H9 (cell line): ENCODE results near the gene SERPIND1. TPM values are rescaled to one million over a fixed set of nuclear protein-coding genes. Genes with fewer than 3 reads are reported as not detected.

ENCODE experiments used
- DNase-seq: peaks from one replicate; pipeline ENCODE4 v3.0.0-alpha.2; 2017
- H2AFZ ChIP-seq: one replicate; pipeline ENCODE4 v1.6.1; 2013; ENCODE audit warnings: mild to moderate bottlenecking, low read length, control low read depth, moderate library complexity
- H2AK5ac ChIP-seq: 2 replicates; pipeline ENCODE4 v1.6.1; 2013; ENCODE audit warnings: low read length, control low read depth, mixed read lengths; ENCODE audit not compliant: insufficient read length
- H2BK120ac ChIP-seq: one replicate; pipeline ENCODE4 v1.6.1; 2013; ENCODE audit warnings: low read depth, mild to moderate bottlenecking, low read length, control low read depth, inconsistent platforms; ENCODE audit not compliant: poor library complexity, severe bottlenecking
- H2BK12ac ChIP-seq: 2 replicates; pipeline ENCODE4 v1.6.1; 2013; ENCODE audit warnings: low read length, control low read depth, mixed read lengths, low read depth; ENCODE audit not compliant: insufficient read length
- H2BK15ac ChIP-seq: 2 replicates; pipeline ENCODE4 v1.6.1; 2013; ENCODE audit warnings: low read depth, low read length, control low read depth
- H2BK20ac ChIP-seq: one replicate; pipeline ENCODE4 v1.6.1; 2013; ENCODE audit warnings: low read depth, mild to moderate bottlenecking, low read length, control low read depth, inconsistent platforms; ENCODE audit not compliant: poor library complexity, severe bottlenecking
- H2BK5ac ChIP-seq: 2 replicates; pipeline ENCODE4 v1.6.1; 2013; ENCODE audit warnings: low read length, control low read depth, mixed read lengths; ENCODE audit not compliant: insufficient read length
- H3K14ac ChIP-seq: 2 replicates; pipeline ENCODE4 v1.6.1; 2013; ENCODE audit warnings: low read length, control low read depth; ENCODE audit not compliant: insufficient read depth
- H3K18ac ChIP-seq: 2 replicates; pipeline ENCODE4 v1.6.1; 2013; ENCODE audit warnings: low read depth, mild to moderate bottlenecking, mixed read lengths, low read length, control low read depth; ENCODE audit not compliant: insufficient read length
- H3K23ac ChIP-seq: 2 replicates; pipeline ENCODE4 v1.6.1; 2013; ENCODE audit warnings: low read length, control low read depth, mixed read lengths, low read depth; ENCODE audit not compliant: insufficient read length
- H3K23me2 ChIP-seq: 2 replicates; pipeline ENCODE4 v1.6.1; 2013; ENCODE audit warnings: low read depth, mild to moderate bottlenecking, mixed read lengths, low read length, control low read depth; ENCODE audit not compliant: insufficient read length, poor library complexity, severe bottlenecking
- H3K27ac ChIP-seq: 2 replicates; pipeline ENCODE4 v1.5.1; 2013; ENCODE audit warnings: low read length, control low read depth, mixed read lengths, low read depth; ENCODE audit not compliant: insufficient read length
- H3K27me3 ChIP-seq: 2 replicates; pipeline ENCODE4 v1.6.1; 2013; ENCODE audit warnings: low read length, control low read depth, inconsistent platforms; ENCODE audit not compliant: insufficient read depth
- H3K4ac ChIP-seq: 2 replicates; pipeline ENCODE4 v1.6.1; 2013; ENCODE audit warnings: low read depth, mild to moderate bottlenecking, control low read depth, inconsistent platforms, low read length, moderate library complexity
- H3K4me1 ChIP-seq: 2 replicates; pipeline ENCODE4 v1.6.1; 2013; ENCODE audit warnings: low read length, control low read depth, inconsistent platforms; ENCODE audit not compliant: insufficient read depth
- H3K4me2 ChIP-seq: 2 replicates; pipeline ENCODE4 v1.6.1; 2013; ENCODE audit warnings: low read length, control low read depth, mixed read lengths; ENCODE audit not compliant: insufficient read length, insufficient read depth
- H3K56ac ChIP-seq: 2 replicates; pipeline ENCODE4 v1.6.1; 2013; ENCODE audit warnings: low read depth, mild to moderate bottlenecking, mixed read lengths, low read length, control low read depth; ENCODE audit not compliant: insufficient read length
- H3K79me1 ChIP-seq: 2 replicates; pipeline ENCODE4 v1.6.1; 2013; ENCODE audit warnings: low read depth, mild to moderate bottlenecking, moderate library complexity, low read length, control low read depth, inconsistent platforms; ENCODE audit not compliant: insufficient read depth, poor library complexity, severe bottlenecking
- H3K79me2 ChIP-seq: 2 replicates; pipeline ENCODE4 v1.6.1; 2013; ENCODE audit warnings: low read length, control low read depth, inconsistent platforms; ENCODE audit not compliant: insufficient read depth
- H3K9ac ChIP-seq: 2 replicates; pipeline ENCODE4 v1.6.1; 2013; ENCODE audit warnings: low read length, control low read depth, mixed read lengths; ENCODE audit not compliant: insufficient read length; ENCODE audit errors: extremely low read depth
- H3K9me3 ChIP-seq: one replicate; pipeline ENCODE4 v1.6.1; 2013; ENCODE audit warnings: low read depth, low read length, inconsistent platforms; ENCODE audit not compliant: control insufficient read depth
- H3T11ph ChIP-seq: one replicate; pipeline ENCODE4 v1.6.1; 2013; ENCODE audit warnings: mild to moderate bottlenecking, low read length, control low read depth, inconsistent platforms
- H4K20me1 ChIP-seq: one replicate; pipeline ENCODE4 v1.6.1; 2013; ENCODE audit not compliant: control insufficient read depth, insufficient read length, insufficient read depth
- H4K5ac ChIP-seq: 2 replicates; pipeline ENCODE4 v1.6.1; 2013; ENCODE audit warnings: low read depth, mild to moderate bottlenecking, mixed read lengths, low read length, control low read depth; ENCODE audit not compliant: insufficient read length
- H4K8ac ChIP-seq: replicated peaks from 2 replicates; pipeline ENCODE4 v1.6.1; 2013; ENCODE audit warnings: low read length, control low read depth, mixed read lengths, low read depth; ENCODE audit not compliant: insufficient read length
- H4K91ac ChIP-seq: 2 replicates; pipeline ENCODE4 v1.6.1; 2013; ENCODE audit warnings: low read depth, mild to moderate bottlenecking, moderate library complexity, mixed read lengths, low read length, control low read depth; ENCODE audit not compliant: insufficient read length
- H3K27ac Mint-ChIP-seq, 3 experiments: 2 replicates in 2 of 3; 3 replicates in 1 of 3; pipeline ENCODE4 v1.8.0; 2020 to 2021; ENCODE audit warnings: mixed read lengths in 3 of 3, mild to moderate bottlenecking in 1 of 3, moderate library complexity in 1 of 3
- H3K27me3 Mint-ChIP-seq: 2 replicates; pipeline ENCODE4 v1.8.0; 2021; ENCODE audit warnings: low read depth, mild to moderate bottlenecking, moderate library complexity, mixed read lengths
- H3K36me3 Mint-ChIP-seq, 3 experiments: 2 replicates in 2 of 3; 3 replicates in 1 of 3; pipeline ENCODE4 v1.8.0; 2020 to 2021; ENCODE audit warnings: low read depth in 3 of 3, mixed read lengths in 3 of 3; ENCODE audit not compliant: insufficient read depth in 1 of 3
- H3K4me1 Mint-ChIP-seq, 2 experiments: 2 replicates each; pipeline ENCODE4 v1.8.0; 2020; ENCODE audit warnings: mixed read lengths in 2 of 2
- H3K4me3 Mint-ChIP-seq, 2 experiments: 2 replicates in 1 of 2; 3 replicates in 1 of 2; pipeline ENCODE4 v1.8.0; 2020 to 2021; ENCODE audit warnings: mild to moderate bottlenecking in 2 of 2, mixed read lengths in 2 of 2, moderate library complexity in 1 of 2
- H3K9me3 Mint-ChIP-seq, 2 experiments: 2 replicates in 1 of 2; 3 replicates in 1 of 2; pipeline ENCODE4 v1.8.0; 2020; ENCODE audit warnings: mild to moderate bottlenecking in 2 of 2, mixed read lengths in 2 of 2, moderate library complexity in 1 of 2
- WGBS: extraction: QIAGEN DNeasy Blood & Tissue Kit; methylation state at CpG from one replicate; pipeline ENCODE4 v1.1.7; 2013; ENCODE audit warnings: missing lambda C conversion rate, low lambda C conversion rate, mixed read lengths; ENCODE audit not compliant: insufficient read length; ENCODE audit errors: extremely low coverage; 5-methylcytosine and 5-hydroxymethylcytosine counted together
- total RNA-seq: library from RNA; stranded (reverse); gene quantifications from 2 replicates; pipeline ENCODE4 v1.2.1, GENCODE V29; 2021
- TF ChIP-seq, protein P1 (sequence below): fragments of 200-600 bp; sonication (generic); conservative IDR thresholded peaks from 3 replicates; pipeline ENCODE4 v1.8.0; 2021; ENCODE audit warnings: antibody characterized with exemption, mild to moderate bottlenecking

Gene SERPIND1
- total RNA-seq, 1 experiment from 2014 or later: not detected

DNA sequence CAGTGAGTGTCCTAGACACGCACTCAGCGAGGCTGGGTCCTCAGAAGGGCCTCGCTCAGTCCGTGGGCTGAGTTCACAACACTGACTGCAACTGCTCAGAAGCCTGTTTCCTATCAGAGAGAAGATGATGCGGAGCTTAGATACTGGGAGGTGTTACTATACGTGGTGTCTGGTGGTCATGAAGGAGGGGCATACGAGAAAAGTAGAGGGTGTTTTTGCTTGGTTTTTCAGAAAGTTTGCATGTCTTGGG is 9.5 kb upstream of the SERPIND1 start:
- no peaks in the 10 kb centered on the region for H3K79me1 ChIP-seq
- H3K27ac Mint-ChIP-seq: no peak overlapping the region; a peak in 1 of 7 replicates
- WGBS: no CpG with 5 or more reads among the region's 7 CpGs

More for the DNA sequence above, 9.5 kb upstream of the SERPIND1 start:
- Mint-ChIP-seq H3K9me3 (no peaks in the 10 kb centered on the region), H3K4me3 (no peak overlapping the region), H3K27me3 (no peaks in the 10 kb centered on the region), H3K4me1 (no peaks in the 10 kb centered on the region), H3K36me3 (peaks cover 6 to 34% (median 10%) of the 10 kb centered on the region in 3 experiments; a peak in 6 of 7 replicates)
- H3K23ac ChIP-seq: no peak overlapping the region
- no peak overlapping the region for H4K8ac ChIP-seq
- no peak overlapping the region for H4K91ac ChIP-seq
- no peak overlapping the region for H2BK120ac ChIP-seq
- no peak overlapping the region for H3K14ac ChIP-seq
- H3K4me1 ChIP-seq: no peaks in the 10 kb centered on the region
- H3K23me2 ChIP-seq: no peaks in the 10 kb centered on the region
- H3T11ph ChIP-seq: no peak overlapping the region
- H2BK5ac ChIP-seq: no peak overlapping the region
- no peak overlapping the region for H3K56ac ChIP-seq
- DNase-seq: no peak
- H4K20me1 ChIP-seq: no peaks in the 10 kb centered on the region
- no peaks in the 10 kb centered on the region for H3K79me2 ChIP-seq
- H3K27me3 ChIP-seq: no peaks in the 10 kb centered on the region
- H3K4me2 ChIP-seq: no peak overlapping the region
- no peaks in the 10 kb centered on the region for H3K9me3 ChIP-seq
- TF ChIP-seq, protein P1, sequence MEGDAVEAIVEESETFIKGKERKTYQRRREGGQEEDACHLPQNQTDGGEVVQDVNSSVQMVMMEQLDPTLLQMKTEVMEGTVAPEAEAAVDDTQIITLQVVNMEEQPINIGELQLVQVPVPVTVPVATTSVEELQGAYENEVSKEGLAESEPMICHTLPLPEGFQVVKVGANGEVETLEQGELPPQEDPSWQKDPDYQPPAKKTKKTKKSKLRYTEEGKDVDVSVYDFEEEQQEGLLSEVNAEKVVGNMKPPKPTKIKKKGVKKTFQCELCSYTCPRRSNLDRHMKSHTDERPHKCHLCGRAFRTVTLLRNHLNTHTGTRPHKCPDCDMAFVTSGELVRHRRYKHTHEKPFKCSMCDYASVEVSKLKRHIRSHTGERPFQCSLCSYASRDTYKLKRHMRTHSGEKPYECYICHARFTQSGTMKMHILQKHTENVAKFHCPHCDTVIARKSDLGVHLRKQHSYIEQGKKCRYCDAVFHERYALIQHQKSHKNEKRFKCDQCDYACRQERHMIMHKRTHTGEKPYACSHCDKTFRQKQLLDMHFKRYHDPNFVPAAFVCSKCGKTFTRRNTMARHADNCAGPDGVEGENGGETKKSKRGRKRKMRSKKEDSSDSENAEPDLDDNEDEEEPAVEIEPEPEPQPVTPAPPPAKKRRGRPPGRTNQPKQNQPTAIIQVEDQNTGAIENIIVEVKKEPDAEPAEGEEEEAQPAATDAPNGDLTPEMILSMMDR: no peak
- no peak overlapping the region for H2AK5ac ChIP-seq
- no peak overlapping the region for H3K9ac ChIP-seq
- H3K27ac ChIP-seq: no peak overlapping the region
- H2BK20ac ChIP-seq: no peak overlapping the region
- H2BK12ac ChIP-seq: no peak overlapping the region
- H2AFZ ChIP-seq: no peak overlapping the region
- no peak overlapping the region for H3K4ac ChIP-seq
- H2BK15ac ChIP-seq: no peak overlapping the region
- H3K18ac ChIP-seq: no peak overlapping the region
- no peak overlapping the region for H4K5ac ChIP-seq
